ENCODE measurements around the gene NPAS3. TPM values are rescaled to one million over a fixed set of nuclear protein-coding genes. Genes with fewer than 3 reads are reported as not detected.

Gene NPAS3
- total RNA-seq, 2 donors from 2014 or later: 0.33 to 0.78 TPM

DNA sequence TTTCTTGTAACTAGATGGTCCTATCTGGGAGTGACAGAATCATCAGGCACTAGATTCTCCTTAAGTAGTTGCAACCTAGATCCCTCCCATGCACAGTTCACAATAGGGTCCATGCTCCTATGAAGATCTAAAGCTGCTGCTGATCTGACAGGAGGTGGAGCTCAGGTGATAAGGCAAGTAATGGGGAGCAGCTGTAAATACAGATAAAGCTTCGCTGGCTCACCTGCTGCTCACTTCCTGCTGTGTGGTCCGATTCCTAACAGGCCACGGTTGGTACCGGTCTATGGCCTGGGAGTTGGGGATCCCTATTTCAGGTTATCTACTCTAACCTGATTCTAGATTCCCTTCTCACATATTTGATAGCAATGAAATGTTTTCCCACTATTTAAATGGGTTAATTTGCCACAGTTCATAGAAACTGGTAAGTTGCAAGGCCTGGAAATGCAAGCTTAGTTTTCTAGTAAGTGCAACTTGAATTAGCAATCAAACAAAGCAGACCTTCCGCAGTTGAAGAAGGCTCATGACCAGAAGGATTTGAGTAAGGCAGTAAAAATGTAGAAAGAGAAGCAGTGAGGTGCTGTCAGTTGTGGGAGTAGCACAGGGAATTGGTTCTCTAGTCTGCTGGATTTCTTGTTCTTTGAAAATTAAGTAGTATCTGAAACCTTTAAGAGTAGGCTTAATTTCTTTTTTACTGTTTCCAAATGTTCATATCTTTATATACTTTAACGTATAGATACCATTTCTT lies 679.9 kb downstream of the NPAS3 start:
- no peak for TF ChIP-seq POLR2A (IDR thresholded peaks at IDR 0.05)
- TF ChIP-seq, protein P1, sequence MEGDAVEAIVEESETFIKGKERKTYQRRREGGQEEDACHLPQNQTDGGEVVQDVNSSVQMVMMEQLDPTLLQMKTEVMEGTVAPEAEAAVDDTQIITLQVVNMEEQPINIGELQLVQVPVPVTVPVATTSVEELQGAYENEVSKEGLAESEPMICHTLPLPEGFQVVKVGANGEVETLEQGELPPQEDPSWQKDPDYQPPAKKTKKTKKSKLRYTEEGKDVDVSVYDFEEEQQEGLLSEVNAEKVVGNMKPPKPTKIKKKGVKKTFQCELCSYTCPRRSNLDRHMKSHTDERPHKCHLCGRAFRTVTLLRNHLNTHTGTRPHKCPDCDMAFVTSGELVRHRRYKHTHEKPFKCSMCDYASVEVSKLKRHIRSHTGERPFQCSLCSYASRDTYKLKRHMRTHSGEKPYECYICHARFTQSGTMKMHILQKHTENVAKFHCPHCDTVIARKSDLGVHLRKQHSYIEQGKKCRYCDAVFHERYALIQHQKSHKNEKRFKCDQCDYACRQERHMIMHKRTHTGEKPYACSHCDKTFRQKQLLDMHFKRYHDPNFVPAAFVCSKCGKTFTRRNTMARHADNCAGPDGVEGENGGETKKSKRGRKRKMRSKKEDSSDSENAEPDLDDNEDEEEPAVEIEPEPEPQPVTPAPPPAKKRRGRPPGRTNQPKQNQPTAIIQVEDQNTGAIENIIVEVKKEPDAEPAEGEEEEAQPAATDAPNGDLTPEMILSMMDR (IDR thresholded peaks at IDR 0.05): no peak
- 68 to 69% methylated on average over 6 of the region's 6 CpGs for WGBS, 2 donors
- ATAC-seq (no peak), DNase-seq (no peak)
- intact Hi-C loops (cut with DNase I): no loop called here
- no peaks in the 10 kb centered on the region for H3K27me3 ChIP-seq
- no peak overlapping the region for H3K27ac ChIP-seq
- H3K36me3 ChIP-seq (replicated peaks in 1 of 2; ENCODE audit: insufficient read depth in 1 of 2, low read depth in 2 of 2): no peaks in the 10 kb centered on the region
- H3K4me3 ChIP-seq: no peak overlapping the region
- H3K4me1 ChIP-seq: no peaks in the 10 kb centered on the region
- no peaks in the 10 kb centered on the region for H3K9me3 ChIP-seq

DNA sequence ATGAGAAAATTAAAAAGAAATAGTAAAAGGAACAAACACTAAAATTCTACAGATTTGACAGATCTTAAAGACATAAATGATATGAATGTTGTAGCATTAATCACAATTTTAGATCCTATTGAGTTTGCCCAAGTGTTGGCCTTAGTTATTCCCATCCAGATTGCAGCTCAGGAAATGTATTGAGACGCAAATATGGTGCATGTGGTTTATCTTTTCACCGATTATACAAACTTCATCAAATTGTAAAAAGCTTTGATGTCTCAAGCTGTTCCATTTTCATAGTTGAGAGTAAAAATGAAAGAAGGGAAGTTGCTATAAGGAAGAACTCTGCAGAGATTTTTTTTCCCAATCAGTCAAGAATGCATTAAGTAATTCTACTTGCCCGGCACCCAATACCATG lies 683.8 kb downstream of the NPAS3 start:
- intact Hi-C loops (cut with DNase I): no loop called here
- no peaks in the 10 kb centered on the region for H3K27me3 ChIP-seq
- H3K27ac ChIP-seq: no peak overlapping the region
- H3K4me3 ChIP-seq: no peak overlapping the region
- TF ChIP-seq, protein P1 (IDR thresholded peaks at IDR 0.05): no peak
- no peak for TF ChIP-seq POLR2A (IDR thresholded peaks at IDR 0.05)
- no peaks in the 10 kb centered on the region for H3K4me1 ChIP-seq
- WGBS, 2 donors: 87% methylated on average over 3 of the region's 3 CpGs
- no peaks in the 10 kb centered on the region for H3K9me3 ChIP-seq
- no peaks in the 10 kb centered on the region for H3K36me3 ChIP-seq (replicated peaks in 1 of 2; ENCODE audit: insufficient read depth in 1 of 2, low read depth in 2 of 2)
- ATAC-seq: no peak
- DNase-seq: no peak

DNA sequence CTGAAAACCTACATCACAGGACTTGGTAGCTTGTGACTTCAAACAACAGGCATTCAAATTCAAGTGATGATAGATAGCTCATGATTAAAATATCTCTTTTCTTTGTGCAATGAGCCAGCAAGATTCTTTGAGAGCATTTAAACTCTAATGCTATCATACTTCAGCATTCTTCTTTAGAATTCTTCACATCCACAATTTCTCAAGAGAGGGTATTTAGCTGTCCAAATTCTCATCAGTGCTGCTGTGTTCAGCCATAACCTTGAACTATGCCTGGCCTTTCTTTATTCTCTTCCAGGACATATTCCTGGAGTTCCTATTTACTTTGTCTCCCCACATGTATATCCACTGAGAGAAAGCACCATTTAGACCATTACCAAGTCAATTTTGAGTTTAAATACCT lies 691.1 kb downstream of the NPAS3 start:
- intact Hi-C loops (cut with DNase I): no loop called here
- ATAC-seq: no peak
- Histone ChIP-seq H3K27ac (no peak overlapping the region), H3K4me1 (peaks cover 5% of the 10 kb centered on the region), H3K36me3 (replicated peaks in 1 of 2; ENCODE audit: insufficient read depth in 1 of 2, low read depth in 2 of 2) (no peaks in the 10 kb centered on the region), H3K27me3 (no peaks in the 10 kb centered on the region), H3K4me3 (no peak overlapping the region), H3K9me3 (no peaks in the 10 kb centered on the region)
- no peak for DNase-seq
- no peak for TF ChIP-seq POLR2A (IDR thresholded peaks at IDR 0.05)
- TF ChIP-seq, protein P1 (IDR thresholded peaks at IDR 0.05): no peak

DNA sequence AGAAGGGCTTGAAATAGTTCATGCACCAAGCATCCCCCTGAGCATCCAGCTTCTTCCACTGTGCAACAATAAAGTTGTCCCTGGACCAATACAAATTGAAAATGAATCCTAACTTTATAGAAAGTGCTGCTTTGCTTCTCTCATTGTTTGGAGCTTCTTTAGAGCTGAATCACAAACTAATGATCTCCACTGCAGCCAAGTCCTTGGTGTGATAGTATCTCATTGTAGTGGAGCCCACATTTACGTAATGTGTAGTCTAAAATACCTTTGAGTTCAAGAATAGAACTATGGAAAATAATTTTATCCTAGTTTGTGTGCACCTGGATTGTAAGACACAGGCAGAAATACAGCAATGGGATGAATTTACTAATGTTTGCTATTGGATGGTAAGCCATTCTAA lies 692.3 kb downstream of the NPAS3 start:
- peaks cover 5% of the 10 kb centered on the region for H3K4me1 ChIP-seq
- ATAC-seq (no peak), DNase-seq (no peak)
- no peaks in the 10 kb centered on the region for H3K27me3 ChIP-seq
- no peak overlapping the region for H3K27ac ChIP-seq
- TF ChIP-seq, protein P1 (IDR thresholded peaks at IDR 0.05): no peak
- TF ChIP-seq POLR2A (IDR thresholded peaks at IDR 0.05): no peak
- no peaks in the 10 kb centered on the region for H3K9me3 ChIP-seq
- intact Hi-C loops (cut with DNase I): no loop called here
- H3K36me3 ChIP-seq (replicated peaks in 1 of 2; ENCODE audit: insufficient read depth in 1 of 2, low read depth in 2 of 2): no peaks in the 10 kb centered on the region
- H3K4me3 ChIP-seq: no peak overlapping the region
- 72 to 85% methylated on average over 1 of the region's 1 CpG for WGBS, 2 donors

DNA sequence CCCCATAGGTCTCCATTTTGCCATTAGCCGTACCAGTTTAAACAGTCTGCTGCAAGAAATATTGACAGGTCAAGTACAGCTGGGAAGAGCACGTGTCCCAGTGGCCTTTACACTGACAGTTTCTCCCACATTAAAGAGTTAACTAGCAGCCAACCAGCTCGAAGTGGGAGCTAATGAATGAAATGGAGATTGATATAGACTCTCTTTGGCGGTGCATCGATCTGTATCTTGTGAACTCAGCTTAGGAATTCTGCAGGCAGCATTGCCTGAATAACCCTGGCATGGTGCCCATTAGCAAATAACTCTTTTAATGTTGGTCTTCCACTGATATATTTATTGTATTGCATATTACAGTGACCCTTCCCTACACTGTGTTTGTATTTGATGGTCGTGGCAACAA lies 692.8 kb downstream of the NPAS3 start:
- H3K27ac ChIP-seq: no peak overlapping the region
- no peaks in the 10 kb centered on the region for H3K36me3 ChIP-seq (replicated peaks in 1 of 2; ENCODE audit: insufficient read depth in 1 of 2, low read depth in 2 of 2)
- ATAC-seq (no peak), DNase-seq (no peak)
- whole genome bisulfite sequencing, 2 donors: 9 to 16% methylated on average over 6 of the region's 6 CpGs
- H3K4me3 ChIP-seq: no peak overlapping the region
- no peaks in the 10 kb centered on the region for H3K9me3 ChIP-seq
- TF ChIP-seq, protein P1 (IDR thresholded peaks at IDR 0.05): no peak
- no peak for TF ChIP-seq POLR2A (IDR thresholded peaks at IDR 0.05)
- H3K27me3 ChIP-seq: no peaks in the 10 kb centered on the region
- intact Hi-C loops (cut with DNase I): no loop called here
- H3K4me1 ChIP-seq: peaks cover 5% of the 10 kb centered on the region
